Germinal center (tissue), 1 donor: ENCODE measurements around the gene CGB1.
"Not testable (repeated sequence)": the region's sequence is repeated elsewhere in the genome, so short reads cannot be mapped to it uniquely, and the experiment has no call there.

Experiments used
- DNase-seq: peaks from one replicate; pipeline ENCODE4 v3.0.0; 2012; ENCODE audit warnings: mixed read lengths, low spot score

CGB1 gene

DNA sequence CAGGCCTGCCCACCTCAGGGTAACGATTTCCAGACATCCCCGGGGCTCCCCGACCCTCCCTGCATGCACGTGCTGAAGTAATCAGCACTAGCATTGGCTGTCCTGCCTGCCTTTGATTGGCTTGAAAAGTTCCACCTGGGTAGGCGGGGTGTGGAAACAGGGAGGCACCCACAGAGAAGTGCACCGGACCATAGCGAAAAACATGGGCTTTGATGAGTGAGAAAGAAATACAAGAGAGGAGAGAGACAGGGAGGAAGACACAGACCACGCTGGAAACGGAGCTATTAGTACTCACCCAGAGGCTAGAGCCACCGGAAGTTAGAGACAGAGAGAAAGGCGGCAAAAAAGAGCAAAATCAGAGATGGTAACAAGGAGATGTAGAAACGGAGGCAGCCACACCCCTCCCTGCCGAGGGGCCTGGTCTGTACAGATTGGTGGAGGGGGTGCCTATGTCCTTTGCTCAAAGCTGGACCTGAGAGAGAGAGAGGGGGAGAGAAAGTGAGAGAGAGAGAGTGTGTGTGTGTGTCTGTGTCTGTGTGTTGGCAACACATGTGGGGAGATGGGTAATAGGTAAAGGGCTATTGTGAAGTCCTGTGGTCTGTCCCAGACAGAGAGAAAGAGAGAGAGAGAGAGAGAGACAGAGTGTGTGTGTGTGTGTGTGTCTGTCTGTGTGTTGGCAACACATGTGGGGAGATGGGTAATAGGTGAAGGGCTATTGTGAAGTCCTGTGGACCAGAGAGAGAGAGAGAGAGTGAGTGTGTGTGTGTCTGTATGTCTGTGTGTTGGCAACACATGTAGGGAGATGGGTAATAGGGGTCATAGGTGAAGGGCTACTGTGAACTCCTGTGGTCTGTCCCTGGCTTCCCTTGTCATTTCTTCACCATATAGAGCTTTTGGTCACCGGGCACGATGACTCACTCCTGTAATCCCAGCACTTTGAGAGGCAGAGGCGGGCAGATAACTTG lies 15.5 kb downstream of the CGB1 start:
- no peak for DNase-seq

DNA sequence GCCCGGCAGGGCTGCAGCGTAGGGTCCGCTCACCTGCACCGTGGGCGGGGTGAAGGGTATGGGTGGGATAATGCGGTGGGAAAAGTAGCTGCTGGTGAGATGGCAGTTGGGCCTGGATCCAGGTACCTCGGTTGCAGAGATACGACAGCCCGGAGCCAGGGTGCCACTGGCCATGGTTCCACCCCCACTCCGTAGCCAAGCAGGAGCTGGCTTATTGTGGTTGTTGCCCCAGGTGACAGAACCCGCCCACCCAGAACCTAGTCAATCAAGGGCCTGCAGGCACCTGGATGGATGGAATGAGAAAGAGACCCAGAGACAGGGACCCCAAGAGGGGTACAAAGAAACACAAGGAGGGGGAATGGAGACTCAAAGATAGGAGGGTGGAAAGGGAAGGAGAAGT lies 16.4 kb downstream of the CGB1 start:
- DNase-seq, result no peak

DNA sequence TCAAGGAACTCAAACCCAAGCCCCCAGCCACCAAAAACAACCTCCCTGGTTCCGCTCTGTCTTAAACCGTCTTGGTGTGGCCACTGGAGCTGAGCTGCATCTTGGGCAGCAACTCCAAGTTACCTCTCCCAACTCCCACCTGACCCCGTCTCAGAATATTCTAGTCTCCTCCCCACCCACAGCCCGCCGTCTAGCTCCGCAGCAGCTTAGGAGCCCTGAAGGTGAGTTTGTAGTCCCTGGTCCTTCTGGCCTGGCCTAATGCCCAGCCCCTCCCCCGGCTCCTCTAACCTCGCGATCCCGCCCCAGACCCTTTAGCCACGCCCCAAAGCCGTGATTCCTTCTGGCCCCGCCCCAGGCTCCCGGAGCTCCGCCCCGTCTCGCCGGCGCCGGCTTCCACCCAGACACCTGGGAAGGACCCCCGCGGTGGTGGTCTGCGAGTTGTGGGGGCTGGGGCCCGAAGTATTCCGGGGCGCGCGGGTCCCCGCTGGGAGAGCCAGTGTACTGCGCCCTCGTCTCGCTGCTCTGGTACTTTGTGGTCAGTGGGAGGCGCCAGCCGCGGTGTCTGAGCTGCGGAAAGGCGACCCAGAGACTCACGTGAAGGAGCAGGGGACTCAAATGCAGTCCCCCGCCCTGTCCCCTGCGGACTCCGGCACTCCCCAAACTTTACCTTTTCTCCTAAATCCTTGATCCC lies 17.3 kb downstream of the CGB1 start:
- DNase-seq, result peak; percentile 77

DNA sequence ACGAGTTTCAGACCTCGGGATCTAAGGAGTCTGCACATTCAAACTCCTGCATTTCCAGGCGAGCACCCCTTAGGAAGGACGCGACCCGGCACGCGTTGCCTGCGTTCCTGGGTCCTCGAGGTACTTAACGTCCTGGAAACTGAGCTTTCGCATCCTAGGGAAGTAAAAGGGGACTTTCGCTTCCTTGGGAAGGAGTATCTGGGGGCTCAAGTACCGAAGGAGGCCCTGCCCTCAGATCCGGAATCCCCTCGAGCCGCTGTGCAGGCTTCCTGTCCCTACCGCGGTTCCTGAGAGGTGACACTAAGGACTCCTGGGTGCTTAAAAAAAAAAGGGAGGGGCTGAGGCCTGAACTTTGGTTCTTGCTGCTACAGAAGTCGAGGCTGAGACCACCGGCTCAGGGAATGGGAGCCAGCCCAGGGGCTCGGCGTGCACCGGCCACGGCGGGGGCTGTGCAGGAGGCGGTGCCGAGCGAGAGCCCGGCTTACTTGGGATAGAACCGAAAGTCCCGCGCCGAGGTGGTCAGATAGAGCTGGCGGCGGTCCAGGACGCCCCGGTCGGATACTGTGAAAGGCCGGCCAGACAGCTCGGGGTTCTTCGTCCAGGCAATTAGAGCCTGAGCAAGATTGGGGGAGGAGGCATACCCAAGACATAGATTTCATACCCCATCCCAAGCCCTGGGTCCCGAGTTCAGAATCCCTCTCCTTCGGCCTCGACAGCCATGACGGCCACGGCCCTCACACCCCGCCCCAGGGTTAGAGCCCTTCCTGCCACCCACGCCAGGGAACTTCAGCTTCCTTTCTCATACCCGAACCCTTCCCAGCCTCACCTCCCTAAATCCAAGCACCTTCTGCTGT lies 18.1 kb downstream of the CGB1 start:
- not testable (repeated sequence) for DNase-seq

DNA sequence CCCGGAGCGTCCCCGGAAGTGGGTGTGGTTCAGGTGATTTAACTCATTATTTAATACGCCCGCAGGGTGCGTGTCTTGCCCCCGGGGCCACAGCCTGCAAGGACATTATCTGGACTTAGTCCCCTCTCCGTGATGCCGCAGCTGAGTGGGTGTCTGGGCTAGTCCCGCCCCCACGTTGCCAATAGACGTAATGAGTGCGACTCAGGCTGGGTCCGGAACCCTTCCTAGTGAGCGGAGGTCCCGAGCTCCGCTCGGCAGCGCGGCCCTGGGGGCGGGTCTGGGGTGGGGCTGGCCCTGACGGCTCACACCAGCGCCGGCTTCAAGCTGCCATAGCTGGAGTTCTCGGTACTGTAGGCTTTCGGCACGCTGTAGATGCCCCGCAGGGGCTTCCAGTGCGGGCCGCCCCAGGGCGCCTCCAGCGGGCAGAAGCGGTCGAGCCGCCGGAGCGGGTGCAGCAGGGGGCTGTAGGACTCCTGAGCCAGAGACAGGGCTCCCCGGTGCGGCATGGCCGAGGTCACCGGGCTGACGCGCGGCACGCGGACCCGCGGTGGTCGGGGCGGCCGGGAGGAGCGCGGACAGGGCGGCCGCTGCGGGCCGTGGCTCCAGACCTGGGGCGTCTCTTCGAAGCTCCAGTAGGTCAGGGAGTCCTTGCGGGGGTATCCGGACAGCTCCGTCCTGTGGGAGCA lies 18.9 kb downstream of the CGB1 start:
- DNase-seq, result peak; percentile 85

DNA sequence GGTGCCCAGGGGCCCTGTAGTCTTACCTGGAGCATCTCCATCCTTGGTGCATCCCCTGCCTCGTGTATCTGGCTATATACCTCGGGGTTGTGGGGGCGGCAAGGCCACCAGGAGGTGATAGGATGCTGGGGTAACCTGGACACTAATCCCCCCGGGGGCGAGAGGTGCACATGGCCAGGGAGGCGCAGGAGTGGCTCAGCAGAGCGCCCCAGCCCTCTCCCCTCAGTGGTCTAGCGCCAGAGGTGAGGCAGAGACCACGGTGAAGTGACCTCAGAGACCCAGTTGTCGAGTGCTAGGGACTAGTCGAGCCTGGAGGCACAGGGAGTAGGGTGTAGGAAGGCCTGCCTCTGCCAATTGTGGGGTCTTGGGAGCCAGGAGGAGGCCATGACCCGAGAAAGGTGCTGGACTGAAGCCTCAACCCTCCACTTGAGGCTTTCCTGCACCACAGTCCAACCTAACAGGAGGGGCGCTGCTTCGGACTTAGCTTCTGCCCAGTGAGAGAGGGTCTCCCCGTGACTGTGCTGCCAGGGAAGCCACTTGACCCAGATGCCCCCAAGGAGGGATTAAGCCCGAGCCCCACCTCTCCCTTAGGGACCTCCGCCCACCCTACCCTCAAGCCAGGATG lies 19.5 kb downstream of the CGB1 start, which contains the start of gene LHB:
LHB (minus strand) TSS at position 51 of the 625 bp plus-strand sequence; CDS start at position 41, 10 bp downstream.
- DNase-seq, result no peak

DNA sequence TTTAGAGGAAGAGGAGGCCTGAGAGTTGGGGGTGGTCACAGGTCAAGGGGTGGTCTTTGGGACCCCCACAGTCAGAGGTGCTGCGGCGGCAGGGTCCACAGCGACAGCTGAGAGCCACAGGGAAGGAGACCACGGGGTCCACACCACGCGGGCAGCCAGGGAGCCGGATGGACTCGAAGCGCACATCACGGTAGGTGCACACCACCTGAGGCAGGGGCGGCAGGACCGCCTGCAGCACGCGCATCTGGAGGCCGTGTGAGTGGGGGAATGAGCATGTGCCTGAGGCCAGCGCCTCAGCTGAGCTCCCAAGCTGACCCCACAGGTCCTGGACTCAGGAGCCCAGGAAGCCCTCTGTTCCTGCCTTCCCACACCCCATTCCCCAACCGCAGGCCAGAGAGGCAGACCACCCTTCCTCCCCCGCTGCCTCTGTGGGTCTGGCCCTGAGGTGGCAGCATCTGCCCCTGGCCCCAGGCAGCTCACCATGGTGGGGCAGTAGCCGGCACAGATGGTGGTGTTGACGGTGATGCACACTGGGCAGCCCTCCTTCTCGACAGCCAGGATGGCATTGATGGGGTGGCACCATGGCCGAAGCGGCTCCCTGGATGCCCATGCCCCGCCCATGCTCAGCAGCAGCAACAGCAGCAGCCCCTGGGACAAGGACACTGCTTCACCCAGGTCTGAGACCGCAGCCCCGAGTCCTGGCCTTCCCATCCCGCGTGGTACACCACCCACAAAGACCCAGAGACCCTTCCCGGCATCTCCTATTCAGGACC lies 20.4 kb downstream of the CGB1 start:
- DNase-seq, result no peak

DNA sequence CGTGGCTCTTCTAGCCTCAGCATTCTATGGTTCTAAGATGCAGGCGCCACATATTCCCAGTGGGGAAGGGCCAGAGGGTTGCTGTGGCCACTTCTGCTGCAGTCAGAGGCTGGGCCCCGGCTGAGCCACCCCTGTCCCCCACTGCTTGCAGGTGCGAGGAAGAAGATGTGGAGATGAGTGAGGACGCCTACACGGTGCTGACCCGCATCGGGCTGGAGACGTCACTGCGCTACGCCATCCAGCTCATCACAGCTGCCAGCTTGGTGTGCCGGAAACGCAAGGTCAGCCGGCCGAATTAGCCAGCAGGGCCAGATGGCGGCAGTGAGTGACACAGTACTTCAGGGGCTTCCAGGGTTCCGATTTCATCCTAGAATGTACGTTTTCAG lies 21.8 kb downstream of the CGB1 start:
- no peak for DNase-seq

DNA sequence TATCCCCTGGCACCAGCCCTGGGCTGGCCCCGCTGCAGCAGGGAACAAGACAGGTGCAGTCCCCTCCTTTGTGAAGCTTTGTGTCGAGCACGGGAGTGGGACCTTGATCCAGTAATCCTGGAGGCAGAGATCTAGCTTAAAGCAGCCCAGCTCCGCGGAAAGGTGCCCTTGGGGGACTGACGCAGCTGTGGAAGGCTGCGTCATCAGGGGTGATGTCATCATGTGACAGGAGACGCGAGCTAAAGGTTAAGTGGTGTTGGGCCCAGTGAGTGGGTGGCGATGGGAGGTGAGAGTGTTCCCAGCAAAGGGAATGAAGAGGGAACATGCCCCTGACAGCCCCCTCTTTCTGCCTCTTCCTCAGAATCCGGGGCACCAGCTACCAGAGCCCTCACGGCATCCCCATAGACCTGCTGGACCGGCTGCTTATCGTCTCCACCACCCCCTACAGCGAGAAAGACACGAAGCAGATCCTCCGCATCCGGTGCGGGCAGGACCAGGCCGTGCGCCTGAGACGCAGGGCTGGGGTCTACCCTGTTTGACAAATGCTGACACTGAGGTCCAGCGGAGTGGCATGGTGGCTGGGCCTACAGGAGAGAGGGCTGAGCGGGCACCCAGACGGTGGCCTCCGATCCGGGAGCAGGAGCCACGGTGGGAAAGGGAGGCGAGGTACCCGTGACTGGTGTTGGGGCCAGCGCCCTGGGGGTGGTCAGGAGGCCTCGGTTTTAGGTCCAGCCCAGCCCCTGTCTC lies 22.4 kb downstream of the CGB1 start:
- DNase-seq, result no peak

DNA sequence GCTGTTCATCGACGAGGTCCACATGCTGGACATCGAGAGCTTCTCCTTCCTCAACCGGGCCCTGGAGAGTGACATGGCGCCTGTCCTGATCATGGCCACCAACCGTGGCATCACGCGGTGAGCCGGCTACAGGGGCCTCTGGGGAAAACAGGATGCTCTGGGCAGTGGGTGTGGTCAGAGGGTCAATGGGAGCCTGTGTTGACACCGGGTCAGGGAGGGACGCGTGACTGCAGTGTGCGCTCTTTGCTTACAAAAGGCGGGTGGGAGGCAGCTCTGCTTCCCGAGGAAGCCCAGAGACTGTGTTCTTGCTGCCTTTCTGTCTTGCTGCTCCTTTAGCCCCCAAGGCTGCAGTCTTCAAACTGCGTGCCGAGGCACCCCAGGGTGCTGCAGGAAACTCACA lies 25.5 kb downstream of the CGB1 start:
- no peak for DNase-seq

DNA sequence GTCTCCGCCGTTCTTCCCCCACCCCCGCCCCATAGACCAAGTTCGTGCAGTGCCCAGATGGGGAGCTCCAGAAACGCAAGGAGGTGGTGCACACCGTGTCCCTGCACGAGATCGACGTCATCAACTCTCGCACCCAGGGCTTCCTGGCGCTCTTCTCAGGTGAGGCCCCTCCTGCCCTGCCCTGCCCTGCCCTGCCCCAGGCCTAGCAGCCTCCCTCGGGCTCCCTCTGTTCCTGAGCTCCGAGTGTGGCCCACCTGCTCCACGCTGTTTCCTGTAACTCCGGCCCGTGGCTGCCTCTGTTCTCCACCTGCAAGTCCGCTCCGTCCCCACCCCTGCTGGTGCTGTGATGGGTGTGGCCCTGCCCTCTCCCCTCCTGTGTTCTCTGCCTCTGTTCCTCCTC lies 26.2 kb downstream of the CGB1 start:
- no peak for DNase-seq

DNA sequence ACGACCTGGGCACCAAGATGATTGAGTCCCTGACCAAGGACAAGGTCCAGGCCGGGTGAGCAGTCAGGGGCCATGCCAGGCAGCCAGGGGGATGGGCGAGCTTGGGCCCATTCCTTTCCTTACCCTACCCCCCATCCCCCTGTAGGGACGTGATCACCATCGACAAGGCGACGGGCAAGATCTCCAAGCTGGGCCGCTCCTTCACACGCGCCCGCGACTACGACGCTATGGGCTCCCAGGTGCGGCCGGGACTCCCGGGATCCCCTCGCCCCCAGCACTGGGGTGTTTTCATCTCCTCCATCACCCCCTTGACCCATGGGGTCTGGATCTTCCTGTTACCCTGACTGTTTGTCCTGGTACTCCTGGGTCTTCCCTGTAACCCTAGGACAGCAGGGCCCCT lies 26.9 kb downstream of the CGB1 start:
- no peak for DNase-seq

DNA sequence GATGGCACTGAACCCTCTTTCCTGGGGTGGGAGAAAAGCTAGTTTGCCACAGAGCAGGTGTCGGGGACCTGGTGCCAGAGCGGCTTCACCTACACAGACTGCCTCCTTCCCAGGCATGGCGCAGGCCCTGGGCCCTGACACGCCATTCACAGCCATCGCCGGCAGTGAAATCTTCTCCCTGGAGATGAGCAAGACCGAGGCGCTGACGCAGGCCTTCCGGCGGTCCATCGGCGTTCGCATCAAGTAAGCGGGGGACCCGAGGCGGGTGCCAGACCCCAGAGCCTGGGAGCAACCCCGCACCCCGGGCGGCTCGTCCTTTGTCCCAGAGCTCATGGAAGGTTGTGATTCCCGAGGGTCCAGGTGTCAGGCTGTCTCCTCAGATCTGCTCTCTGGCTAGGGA lies 29.8 kb downstream of the CGB1 start:
- DNase-seq, result no peak

DNA sequence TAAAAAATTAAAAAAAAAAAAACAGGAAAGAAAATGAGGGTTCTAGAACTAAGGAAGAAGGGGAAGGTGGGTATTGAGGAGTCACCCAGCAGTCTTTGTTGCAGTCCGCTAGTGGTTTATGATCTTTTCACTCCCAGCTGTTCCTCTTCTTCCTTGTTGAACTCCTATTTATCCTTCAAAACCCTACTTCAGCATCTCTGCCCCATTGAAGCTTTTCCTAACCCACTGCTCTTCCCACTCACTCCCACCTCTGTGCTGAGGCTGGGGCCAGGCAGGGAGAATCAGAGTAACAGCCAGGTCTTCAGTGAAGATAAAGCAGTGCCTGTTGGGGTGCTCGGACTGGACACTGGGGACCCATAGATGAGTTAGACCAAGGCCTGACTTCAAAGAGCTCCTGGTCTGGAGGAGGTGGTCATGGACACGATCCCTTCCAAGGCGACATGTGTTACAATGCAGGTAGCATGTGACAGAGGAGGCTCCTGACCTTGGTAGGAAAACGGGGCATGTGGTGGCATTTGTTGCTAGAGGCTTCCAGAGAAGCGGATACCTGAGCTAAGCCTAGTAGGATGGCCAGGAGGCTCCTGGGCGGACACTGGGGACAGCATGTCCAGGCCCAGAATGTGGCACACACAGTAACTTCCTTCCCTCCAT lies 31.6 kb downstream of the CGB1 start:
- DNase-seq, result no peak

DNA sequence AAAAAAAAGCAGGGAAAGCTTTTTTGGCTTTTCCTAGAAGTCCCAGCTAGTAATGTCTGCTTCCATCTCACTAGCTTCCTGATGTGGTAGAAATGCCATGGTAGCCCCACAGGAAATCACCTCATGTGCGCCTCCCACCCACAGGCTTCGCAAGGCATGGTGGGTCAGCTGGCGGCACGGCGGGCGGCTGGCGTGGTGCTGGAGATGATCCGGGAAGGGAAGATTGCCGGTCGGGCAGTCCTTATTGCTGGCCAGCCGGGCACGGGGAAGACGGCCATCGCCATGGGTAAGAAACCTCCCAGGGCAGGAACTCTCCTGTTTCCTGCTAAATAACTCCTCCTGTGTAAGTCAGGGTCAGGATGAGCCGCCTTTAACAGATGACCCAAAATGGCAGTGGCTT lies 32.6 kb downstream of the CGB1 start:
- no peak for DNase-seq

DNA sequence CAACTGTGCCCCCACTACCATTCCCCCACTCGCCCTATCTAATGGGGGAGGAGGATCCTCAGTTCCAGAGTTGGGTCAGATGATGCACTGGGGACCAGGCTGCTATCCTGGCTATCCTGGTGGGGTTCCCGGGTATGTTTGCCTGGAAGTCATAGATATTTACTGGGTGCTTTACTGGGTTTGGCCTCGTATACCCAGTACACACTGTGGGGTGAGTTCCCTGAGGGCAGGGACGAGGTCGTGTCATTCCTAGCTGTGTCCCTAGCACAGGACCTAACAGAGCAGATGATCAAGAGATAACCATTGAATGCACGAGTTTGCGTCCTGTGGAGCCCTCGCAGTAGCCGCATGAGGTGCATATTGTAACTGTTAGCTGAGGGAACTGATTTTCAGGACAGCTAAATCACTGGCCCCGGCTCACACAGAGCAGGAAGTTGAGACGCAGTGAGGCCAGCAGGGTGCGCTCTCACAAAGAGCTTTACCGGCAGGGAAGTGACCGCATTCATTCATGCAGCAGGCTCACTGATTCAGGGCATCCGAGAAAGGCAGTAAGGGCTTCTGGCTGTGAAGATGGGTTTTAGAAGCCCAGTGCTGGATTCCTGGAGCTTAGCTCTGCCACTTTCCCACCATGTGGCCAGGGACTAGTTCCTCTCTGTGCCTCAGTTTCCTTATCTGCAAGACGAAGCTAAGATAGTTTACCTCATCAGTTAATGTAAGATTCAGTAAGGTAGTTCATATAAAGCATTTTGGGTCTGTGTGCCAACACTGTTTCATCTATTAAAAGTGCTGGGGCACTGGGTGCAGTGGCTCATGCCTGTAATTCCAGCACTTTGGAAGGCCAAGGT lies 37.0 kb downstream of the CGB1 start:
- peak; percentile 63 for DNase-seq

DNA sequence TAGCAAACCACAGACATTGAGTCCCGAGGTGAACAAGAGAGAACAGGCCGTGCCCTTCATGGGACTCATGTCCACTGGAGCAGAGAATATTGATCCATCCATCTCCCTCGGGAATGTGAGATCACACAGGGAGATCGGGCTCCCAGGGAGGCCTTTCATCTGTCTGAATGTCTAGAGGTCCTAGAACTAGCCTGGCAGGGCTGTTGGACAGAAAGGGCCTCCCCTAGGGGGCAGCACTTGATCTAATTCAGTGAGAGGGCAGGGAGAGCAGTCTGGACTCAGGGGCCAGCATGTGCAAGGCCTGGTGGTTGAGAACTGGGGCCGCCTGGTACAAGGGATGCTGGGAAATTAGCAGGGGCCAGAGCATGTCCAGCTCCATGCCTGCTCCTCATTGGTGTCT lies 38.7 kb downstream of the CGB1 start:
- DNase-seq, result peak; percentile 27

DNA sequence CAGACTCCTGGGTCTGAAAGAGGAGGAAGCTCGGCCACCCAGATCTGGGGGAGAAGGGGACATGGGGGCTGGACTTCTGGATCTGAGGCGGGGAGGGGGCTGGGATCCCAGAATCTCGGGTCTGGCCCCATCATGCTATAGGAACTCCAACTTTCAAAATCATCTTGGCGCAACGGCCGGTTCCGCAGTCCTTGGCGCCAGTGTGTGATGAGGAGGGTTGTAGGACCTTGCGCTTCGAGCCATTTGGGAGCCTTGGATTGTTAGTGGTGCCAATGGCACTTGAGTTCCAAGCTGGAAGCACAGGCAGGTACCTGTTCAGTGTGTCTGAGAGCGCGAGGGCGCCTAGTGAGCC lies 42.7 kb downstream of the CGB1 start:
- no peak for DNase-seq
